Measurements from ENCODE around the gene YTHDC1. TPM values are rescaled to one million over a fixed set of nuclear protein-coding genes. Genes with fewer than 3 reads are reported as not detected.
A peak's percentile ranks its signal among the peaks of the same experiment; 100 is the strongest.

Gene YTHDC1
- total and polyA plus RNA-seq, 2 of the 8 experiments (the other 6 are each of a cell fraction or from before 2014, with no cell fraction given): 25.7 to 89.5 TPM

- no peak overlapping the region for H2BK20ac ChIP-seq (ENCODE audit: low read length)
- H2BK5ac ChIP-seq (ENCODE audit: low read depth, low read length): no peak overlapping the region
- H3K79me2 ChIP-seq (ENCODE audit: control insufficient read depth in 1 of 2, insufficient read depth in 2 of 2, low read length in 2 of 2): peaks cover 61 to 67% of the 10 kb centered on the region in 2 experiments
- no peak overlapping the region for H3K56ac ChIP-seq (replicated peaks; ENCODE audit: insufficient read length, low read depth, low read length)
- H3K36me3 ChIP-seq (ENCODE audit: control insufficient read depth in 2 of 4, insufficient read depth in 4 of 4, low read length in 3 of 4): no peaks in the 10 kb centered on the region; a peak in 1 of 8 replicates
- DNase-seq (ENCODE audit: low read depth in 1 of 2, low spot score in 2 of 2) (no peak), FAIRE-seq (no peak)
- H4K8ac ChIP-seq (ENCODE audit: extremely low read depth, insufficient read depth, low read length): no peak overlapping the region
- H4K5ac ChIP-seq (ENCODE audit: insufficient read length, low read depth, low read length): peak overlapping the region; percentile 70
- H3K4me2 ChIP-seq (ENCODE audit: insufficient read depth in 1 of 2, low read depth in 2 of 2, low read length in 2 of 2): peak overlapping the region; percentile 64 to 84
- no peak overlapping the region for H3K4ac ChIP-seq (replicated peaks; ENCODE audit: insufficient read length, low read depth, low read length)
- H3K9me3 ChIP-seq (ENCODE audit: insufficient read depth in 2 of 2, low read depth in 1 of 2, low read length in 1 of 2): no peaks in the 10 kb centered on the region
- H2BK120ac ChIP-seq (replicated peaks; ENCODE audit: low read depth, low read length): no peak overlapping the region
- no peak for TF ChIP-seq CTBP2 (IDR thresholded peaks at IDR 0.05; ENCODE audit: borderline replicate concordance, insufficient read depth, insufficient read length, low read length)
- TF ChIP-seq, protein P1, sequence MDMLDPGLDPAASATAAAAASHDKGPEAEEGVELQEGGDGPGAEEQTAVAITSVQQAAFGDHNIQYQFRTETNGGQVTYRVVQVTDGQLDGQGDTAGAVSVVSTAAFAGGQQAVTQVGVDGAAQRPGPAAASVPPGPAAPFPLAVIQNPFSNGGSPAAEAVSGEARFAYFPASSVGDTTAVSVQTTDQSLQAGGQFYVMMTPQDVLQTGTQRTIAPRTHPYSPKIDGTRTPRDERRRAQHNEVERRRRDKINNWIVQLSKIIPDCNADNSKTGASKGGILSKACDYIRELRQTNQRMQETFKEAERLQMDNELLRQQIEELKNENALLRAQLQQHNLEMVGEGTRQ (IDR thresholded peaks at IDR 0.05; ENCODE audit: low read length): no peak
- TF ChIP-seq TEAD4 (IDR thresholded peaks at IDR 0.05; ENCODE audit: low read depth, low read length): no peak
- no peak for TF ChIP-seq KDM4A (IDR thresholded peaks at IDR 0.05; ENCODE audit: low read depth, low read length, severe bottlenecking)
- no peak for TF ChIP-seq CHD1 (IDR thresholded peaks at IDR 0.05; ENCODE audit: low read depth, low read length)
- no peak for TF ChIP-seq SRF (IDR thresholded peaks at IDR 0.05; ENCODE audit: low read depth, low read length)
- no peak for TF ChIP-seq CBX8 (IDR thresholded peaks at IDR 0.05; ENCODE audit: borderline replicate concordance, low read depth, low read length)
- TF ChIP-seq SP4 (IDR thresholded peaks at IDR 0.05; ENCODE audit: low read length): no peak
- H3K23me2 ChIP-seq (ENCODE audit: low read depth, low read length): 0 out of 2 replicates have a peak, but pooled peaks cover 2% of the 10 kb centered on the region
- no peak overlapping the region for H3K23ac ChIP-seq (ENCODE audit: insufficient read length)
- 4% methylated on average over 4 of the region's 4 CpGs; no CpG with 5 or more reads in 1 of the 2 experiments for WGBS, 2 experiments (ENCODE audit: extremely low coverage in 1 of 2, insufficient coverage in 1 of 2, insufficient read length in 1 of 2, insufficient replicate concordance in 2 of 2, low coverage in 1 of 2, low lambda C conversion rate in 2 of 2, missing lambda C conversion rate in 1 of 2)
- H2AFZ ChIP-seq (ENCODE audit: low read length): no peak overlapping the region
- no peak overlapping the region for H4K91ac ChIP-seq (replicated peaks; ENCODE audit: insufficient read length, low read length)
- peak overlapping the region; percentile 96; the same call in 1 of the 2 replicates for H3K27ac ChIP-seq (ENCODE audit: low read depth, low read length)
- no peaks in the 10 kb centered on the region for H3K79me1 ChIP-seq (ENCODE audit: low read depth, low read length)
- H3K4me1 ChIP-seq (replicated peaks in 1 of 4; ENCODE audit: control insufficient read depth in 3 of 4, insufficient read depth in 4 of 4, low read length in 3 of 4): peaks cover 0 to 11% (median 3%) of the 10 kb centered on the region in 4 experiments; a peak in 4 of 7 replicates
- peak overlapping the region; percentile 88 to 94 (median 92) for H3K4me3 ChIP-seq (ENCODE audit: extremely low read depth in 1 of 4, insufficient read depth in 2 of 4, low read depth in 3 of 4, low read length in 4 of 4)
- peak overlapping the region; percentile 89 to 99 (median 97); a peak in 6 of 7 replicates for H3K9ac ChIP-seq (replicated peaks in 1 of 4; ENCODE audit: extremely low read depth in 1 of 4, low read depth in 3 of 4, low read length in 3 of 4)
- H3K18ac ChIP-seq (ENCODE audit: extremely low read depth, low read length): no peak overlapping the region
- POLR2A ChIA-PET (ENCODE audit: partially characterized antibody): interaction anchor here (0.9 to 7.7 kb wide), 7 partner anchors 10 to 93 kb away, joined by 3 to 68 read pairs (median 4); no protein-coding TSS in a partner anchor
- H2BK15ac ChIP-seq (ENCODE audit: low read length): no peak overlapping the region
- no peak overlapping the region for H2AK5ac ChIP-seq (ENCODE audit: low read depth, low read length)
- H3K14ac ChIP-seq (ENCODE audit: insufficient read length): no peak overlapping the region
- CTCF ChIA-PET (ENCODE audit: partially characterized antibody): interaction anchor here (0.6 to 1.1 kb wide), 3 partner anchors 73 to 194 kb away, joined by 3 to 4 read pairs (median 3); no protein-coding TSS in a partner anchor
- no peaks in the 10 kb centered on the region for H3K27me3 ChIP-seq (replicated peaks in 1 of 4; ENCODE audit: control insufficient read depth in 3 of 4, extremely low read depth in 1 of 4, insufficient read depth in 3 of 4, low read length in 3 of 4)
- no peak overlapping the region for H2BK12ac ChIP-seq (ENCODE audit: low read depth, low read length)
- peaks cover 11 to 15% of the 10 kb centered on the region in 2 experiments for H4K20me1 ChIP-seq (replicated peaks in 1 of 2; ENCODE audit: control insufficient read depth in 1 of 2, insufficient read depth in 2 of 2, low read length in 2 of 2)
Observed at GRCh38 chr4:68348577-68348976, 1.3 kb downstream of the YTHDC1 start.

Data from H1 (cell line).